Ascending aorta (tissue), 2 donors: ENCODE data around the gene PBX3. TPM values are rescaled to one million over a fixed set of nuclear protein-coding genes. Genes with fewer than 3 reads are reported as not detected.

Experiments
- DNase-seq, 2 donors: peaks; one replicate each; pipeline ENCODE4 v3.0.0-alpha.2; 2019; ENCODE audit warnings: low spot score in 2 of 2
- H3K27ac ChIP-seq, 2 donors: fragments of 200-600 bp; sonication (generic); one replicate each; pipeline ENCODE4 v1.5.1; 2016 to 2017; ENCODE audit warnings: mild to moderate bottlenecking in 1 of 2
- H3K27me3 ChIP-seq: fragments of 200-600 bp; sonication (generic); one replicate; pipeline ENCODE4 v1.5.1; 2017
- H3K36me3 ChIP-seq, 2 donors: fragments of 200-600 bp; sonication (generic); one replicate each; pipeline ENCODE4 v1.5.1; 2016
- H3K4me1 ChIP-seq, 2 donors: fragments of 200-600 bp; sonication (generic); one replicate each; pipeline ENCODE4 v1.5.1; 2016 to 2017; ENCODE audit warnings: mild to moderate bottlenecking in 1 of 2
- H3K4me3 ChIP-seq, 2 donors: fragments of 200-600 bp; sonication (generic); one replicate each; pipeline ENCODE4 v1.5.1; 2016 to 2017; ENCODE audit warnings: mild to moderate bottlenecking in 1 of 2
- H3K9me3 ChIP-seq, 2 donors: fragments of 200-600 bp; sonication (generic); one replicate each; pipeline ENCODE4 v1.5.1; 2016
- intact Hi-C: fragments of 100-400 bp; cut with DNase I; formaldehyde crosslinking; loops from one replicate; pipeline ENCODE4 v1.15.1; 2023
- total RNA-seq: library from RNA; depleted of rRNA; stranded (reverse); fragments of >200 nt; gene quantifications from one replicate; pipeline ENCODE4 v1.1.0, GENCODE V29; 2016
- TF ChIP-seq, protein P1 (sequence below), 3 experiments: fragments of 200-600 bp in 2 of 3; fragments of 450-650 bp in 1 of 3; sonication (generic) in 2 of 3; IDR thresholded peaks; one replicate each; pipeline ENCODE4 v1.5.1; 2016 to 2019; ENCODE audit warnings: antibody characterized with exemption in 3 of 3, mild to moderate bottlenecking in 1 of 3, moderate library complexity in 1 of 3

Gene PBX3
- total RNA-seq, 1 donor from 2014 or later: 24.3 TPM

GRCh38 chr9:125959951-125960619 is 212.9 kb downstream of the PBX3 start:
- no peak overlapping the region for H3K4me3 ChIP-seq
- no peak for DNase-seq
- no peaks in the 10 kb centered on the region for H3K9me3 ChIP-seq
- H3K27ac ChIP-seq: no peak overlapping the region
- intact Hi-C loops: no loop called here
- peaks cover 5 to 6% of the 10 kb centered on the region in 2 donors for H3K36me3 ChIP-seq
- TF ChIP-seq, protein P1, sequence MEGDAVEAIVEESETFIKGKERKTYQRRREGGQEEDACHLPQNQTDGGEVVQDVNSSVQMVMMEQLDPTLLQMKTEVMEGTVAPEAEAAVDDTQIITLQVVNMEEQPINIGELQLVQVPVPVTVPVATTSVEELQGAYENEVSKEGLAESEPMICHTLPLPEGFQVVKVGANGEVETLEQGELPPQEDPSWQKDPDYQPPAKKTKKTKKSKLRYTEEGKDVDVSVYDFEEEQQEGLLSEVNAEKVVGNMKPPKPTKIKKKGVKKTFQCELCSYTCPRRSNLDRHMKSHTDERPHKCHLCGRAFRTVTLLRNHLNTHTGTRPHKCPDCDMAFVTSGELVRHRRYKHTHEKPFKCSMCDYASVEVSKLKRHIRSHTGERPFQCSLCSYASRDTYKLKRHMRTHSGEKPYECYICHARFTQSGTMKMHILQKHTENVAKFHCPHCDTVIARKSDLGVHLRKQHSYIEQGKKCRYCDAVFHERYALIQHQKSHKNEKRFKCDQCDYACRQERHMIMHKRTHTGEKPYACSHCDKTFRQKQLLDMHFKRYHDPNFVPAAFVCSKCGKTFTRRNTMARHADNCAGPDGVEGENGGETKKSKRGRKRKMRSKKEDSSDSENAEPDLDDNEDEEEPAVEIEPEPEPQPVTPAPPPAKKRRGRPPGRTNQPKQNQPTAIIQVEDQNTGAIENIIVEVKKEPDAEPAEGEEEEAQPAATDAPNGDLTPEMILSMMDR (IDR thresholded peaks at IDR 0.05): no peak
- H3K4me1 ChIP-seq: no peaks in the 10 kb centered on the region
- H3K27me3 ChIP-seq: no peaks in the 10 kb centered on the region

DNA sequence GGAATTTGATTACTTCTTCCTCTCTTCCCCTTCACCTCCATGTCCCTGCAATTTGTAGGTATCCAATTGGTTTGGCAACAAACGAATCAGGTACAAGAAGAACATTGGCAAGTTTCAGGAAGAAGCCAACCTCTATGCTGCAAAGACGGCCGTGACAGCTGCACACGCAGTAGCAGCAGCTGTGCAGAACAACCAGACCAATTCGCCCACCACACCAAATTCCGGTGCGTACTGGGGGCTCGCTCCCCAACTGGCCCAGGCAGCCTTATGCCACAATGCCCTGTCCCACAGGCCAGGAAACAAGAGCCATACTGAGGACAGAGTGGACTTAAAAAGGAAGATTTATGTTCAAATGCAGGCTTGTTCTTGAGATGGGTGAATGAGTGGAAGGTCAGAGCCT is 213.5 kb downstream of the PBX3 start:
- no peak overlapping the region for H3K27ac ChIP-seq
- no peaks in the 10 kb centered on the region for H3K4me1 ChIP-seq
- no peak overlapping the region for H3K4me3 ChIP-seq
- DNase-seq: no peak
- intact Hi-C loops: no loop called here
- peaks cover 5 to 6% of the 10 kb centered on the region in 2 donors for H3K36me3 ChIP-seq
- H3K9me3 ChIP-seq: no peaks in the 10 kb centered on the region
- no peaks in the 10 kb centered on the region for H3K27me3 ChIP-seq
- TF ChIP-seq, protein P1 (IDR thresholded peaks at IDR 0.05): no peak

DNA sequence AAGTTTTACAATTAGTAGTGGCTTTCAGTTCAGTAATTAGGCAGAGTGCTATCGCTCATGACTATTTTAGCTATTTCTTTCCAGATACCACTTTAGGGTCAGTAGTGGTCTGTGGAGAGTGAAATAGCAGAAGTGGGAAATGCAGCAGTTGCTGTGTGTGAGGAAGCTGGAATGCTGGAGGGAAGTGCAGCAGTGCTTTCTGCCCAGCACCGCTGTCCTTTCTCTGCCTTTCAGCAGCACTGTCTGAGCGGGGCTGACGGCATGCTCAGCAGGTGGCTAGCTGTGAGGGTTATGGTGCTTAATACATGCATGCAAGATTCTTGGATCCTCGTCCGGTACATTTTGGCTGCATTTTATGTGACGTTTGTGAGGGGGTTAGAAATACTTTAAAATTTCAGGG is 213.9 kb downstream of the PBX3 start:
- Histone ChIP-seq H3K4me3 (no peak overlapping the region), H3K4me1 (no peaks in the 10 kb centered on the region), H3K9me3 (no peaks in the 10 kb centered on the region), H3K36me3 (peaks cover 5 to 6% of the 10 kb centered on the region in 2 donors), H3K27me3 (no peaks in the 10 kb centered on the region), H3K27ac (no peak overlapping the region)
- DNase-seq: no peak
- intact Hi-C loops: no loop called here
- TF ChIP-seq, protein P1 (IDR thresholded peaks at IDR 0.05): no peak

DNA sequence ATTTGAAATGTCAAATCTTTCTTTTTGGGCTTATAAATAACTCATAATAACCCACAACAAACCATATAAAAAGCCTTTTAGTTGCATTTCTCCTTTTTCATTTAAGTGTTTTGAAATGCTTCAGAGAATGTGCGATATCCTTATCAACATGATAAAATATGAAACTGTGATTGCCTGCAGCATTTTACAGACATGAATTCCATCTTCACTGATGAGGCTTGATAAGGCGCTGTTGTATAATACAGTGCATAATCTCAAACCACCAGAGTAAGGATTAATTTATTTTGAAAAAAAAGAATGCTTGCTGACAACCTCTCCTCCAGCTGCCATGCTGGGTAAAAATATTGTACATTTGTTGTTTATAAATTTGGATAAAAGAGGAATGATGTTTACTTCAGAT is 216.8 kb downstream of the PBX3 start:
- Histone ChIP-seq H3K4me3 (no peak overlapping the region), H3K27ac (no peak overlapping the region), H3K36me3 (peaks cover 5 to 6% of the 10 kb centered on the region in 2 donors), H3K4me1 (no peaks in the 10 kb centered on the region), H3K9me3 (no peaks in the 10 kb centered on the region), H3K27me3 (no peaks in the 10 kb centered on the region)
- no peak for DNase-seq
- intact Hi-C loops: no loop called here
- TF ChIP-seq, protein P1 (IDR thresholded peaks at IDR 0.05): no peak

DNA sequence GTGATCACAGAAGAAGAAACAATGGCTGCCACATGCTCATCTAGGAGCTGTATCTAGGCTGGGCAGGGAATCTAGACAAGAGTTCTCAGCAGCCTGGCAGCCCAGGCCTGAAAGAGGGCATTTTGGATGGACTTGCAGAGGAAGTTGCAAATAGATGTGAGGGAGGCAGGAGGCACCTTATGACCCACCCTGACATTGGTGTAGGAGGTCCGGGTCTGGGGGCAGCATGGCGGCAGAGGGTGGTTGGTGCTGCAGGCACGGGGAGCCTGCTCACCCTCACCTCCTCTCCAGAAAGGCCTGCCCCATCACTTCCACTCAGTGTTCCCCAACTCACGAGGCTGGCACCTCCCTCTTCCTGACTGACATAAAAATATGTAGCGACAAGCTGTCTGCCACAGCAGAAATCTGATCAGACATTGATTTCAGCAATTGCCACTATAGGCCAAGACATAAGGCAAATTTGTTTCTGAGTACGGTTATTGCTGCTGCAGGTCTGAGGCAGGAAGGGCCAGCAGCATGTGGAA is 217.6 kb downstream of the PBX3 start:
- Histone ChIP-seq H3K4me3 (no peak overlapping the region), H3K27me3 (no peaks in the 10 kb centered on the region), H3K27ac (no peak overlapping the region), H3K4me1 (no peaks in the 10 kb centered on the region), H3K9me3 (no peaks in the 10 kb centered on the region), H3K36me3 (peaks cover 5 to 6% of the 10 kb centered on the region in 2 donors)
- intact Hi-C loops: no loop called here
- TF ChIP-seq, protein P1 (IDR thresholded peaks at IDR 0.05): no peak
- DNase-seq: no peak
